Skin epidermis (tissue), 12 donors: ENCODE data around the gene FBXO36.
"Not testable (repeated sequence)": the region's sequence is repeated elsewhere in the genome, so short reads cannot be mapped to it uniquely, and the experiment has no call there.

ENCODE experiments used
- H3K27ac ChIP-seq, 21 experiments: fragments of 200-600 bp; sonication (generic) in 11 of 21; one replicate each; pipeline ENCODE4 v1.5.0; 2020; ENCODE audit warnings: mild to moderate bottlenecking in 3 of 21, inconsistent platforms in 2 of 21, moderate library complexity in 2 of 21
- H3K4me3 ChIP-seq, 7 experiments: fragments of 200-600 bp; sonication (generic) in 2 of 7; one replicate each; pipeline ENCODE4 v1.5.0; 2020; ENCODE audit warnings: inconsistent platforms in 2 of 7, mild to moderate bottlenecking in 2 of 7, moderate library complexity in 1 of 7

Gene FBXO36

GRCh38 chr2:229922449-229923386, at the start of gene FBXO36:
Gene FBXO36, plus strand, starts transcription at chr2:229922503. Its CDS starts 11 bp downstream, at chr2:229922514.
- Histone ChIP-seq H3K4me3 (peak within 1 kb of the TSS; percentile 50 to 99 (median 90)), H3K27ac (peak within 1 kb of the TSS; percentile 93 to 100 (median 99))

- Histone ChIP-seq H3K27ac (peak overlapping the region in 4 of 21 experiments; percentile 4 to 47 (median 12)), H3K4me3 (no peak overlapping the region)
Measured at GRCh38 chr2:229873123-229873581, 49.2 kb upstream of the FBXO36 start.

DNA sequence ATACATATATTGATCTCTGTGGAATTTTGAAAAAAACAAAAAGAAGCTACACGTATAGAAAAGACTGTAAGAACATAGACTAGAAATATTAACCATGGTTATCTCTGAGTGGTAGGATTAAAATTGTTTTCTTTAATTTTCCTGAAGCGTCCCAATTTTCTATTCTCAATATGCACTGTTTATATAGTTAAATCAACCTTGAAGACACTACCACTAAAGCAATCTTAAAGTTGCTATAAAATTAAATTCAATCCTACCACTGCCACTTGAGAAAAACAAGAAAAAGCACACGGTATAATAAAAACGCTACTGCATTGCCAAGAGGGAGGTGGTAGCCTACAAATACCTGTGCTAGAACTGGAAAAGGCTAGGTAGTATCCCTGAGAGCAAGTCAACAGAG, 47.7 kb upstream of the FBXO36 start:
- no peak overlapping the region for H3K4me3 ChIP-seq
- no peak overlapping the region for H3K27ac ChIP-seq

DNA sequence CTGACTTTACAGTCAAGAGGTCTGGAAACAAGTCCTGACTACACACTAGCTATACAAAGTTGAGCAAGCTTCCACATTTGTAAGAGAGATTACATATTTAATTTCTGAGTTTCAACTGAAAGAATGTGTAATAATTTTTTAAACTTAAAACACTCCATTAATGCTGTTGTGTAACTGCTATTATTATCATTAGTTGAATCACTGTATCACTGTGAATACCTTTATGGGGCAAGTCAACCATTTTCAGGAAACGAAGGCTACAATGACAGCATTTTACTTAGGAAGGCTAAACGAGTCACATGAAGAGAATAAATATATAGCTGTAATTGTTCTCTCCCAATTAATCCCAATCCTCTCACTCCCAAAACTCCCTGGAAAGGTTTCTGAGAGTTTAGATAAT, 46.8 kb upstream of the FBXO36 start:
- Histone ChIP-seq H3K27ac (no peak overlapping the region), H3K4me3 (no peak overlapping the region)

- Histone ChIP-seq H3K27ac (no peak overlapping the region), H3K4me3 (no peak overlapping the region)
Measured at GRCh38 chr2:229879191-229879950, 42.9 kb upstream of the FBXO36 start.

DNA sequence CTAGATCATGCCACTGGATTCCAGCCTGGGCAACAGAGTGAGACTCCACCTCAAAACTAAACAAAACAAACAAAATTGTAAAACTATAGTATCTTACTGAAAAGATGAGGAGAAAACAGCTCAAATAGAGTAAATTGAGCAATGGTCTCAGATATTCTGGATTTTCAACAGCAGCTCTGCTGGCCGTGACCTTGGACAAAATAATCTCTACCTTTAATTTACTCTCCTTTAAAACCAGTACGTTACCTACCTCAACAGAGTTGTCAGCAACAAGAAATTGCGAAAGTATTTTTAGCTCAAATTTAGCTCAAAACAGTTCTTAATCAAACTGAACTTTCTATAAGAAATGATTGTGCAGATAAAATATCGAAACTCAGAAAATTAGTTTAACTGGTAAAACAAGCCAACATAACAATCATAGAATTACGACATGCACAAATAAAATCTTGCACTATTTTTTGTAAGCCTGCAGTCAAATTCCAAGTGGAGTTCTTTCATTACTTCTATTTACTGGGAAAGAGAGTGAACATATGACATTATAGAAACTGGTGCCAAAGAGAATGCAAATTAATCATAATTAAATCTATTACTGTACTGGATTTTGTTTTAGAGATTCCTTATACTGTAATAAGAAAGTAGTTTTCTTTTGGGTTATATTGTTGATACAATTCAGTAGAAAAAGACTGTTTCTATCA, 41.3 kb upstream of the FBXO36 start:
- H3K4me3 ChIP-seq: no peak overlapping the region
- H3K27ac ChIP-seq: no peak overlapping the region

GRCh38 chr2:229882583-229882982, 39.7 kb upstream of the FBXO36 start:
- no peak overlapping the region for H3K27ac ChIP-seq
- no peak overlapping the region for H3K4me3 ChIP-seq

DNA sequence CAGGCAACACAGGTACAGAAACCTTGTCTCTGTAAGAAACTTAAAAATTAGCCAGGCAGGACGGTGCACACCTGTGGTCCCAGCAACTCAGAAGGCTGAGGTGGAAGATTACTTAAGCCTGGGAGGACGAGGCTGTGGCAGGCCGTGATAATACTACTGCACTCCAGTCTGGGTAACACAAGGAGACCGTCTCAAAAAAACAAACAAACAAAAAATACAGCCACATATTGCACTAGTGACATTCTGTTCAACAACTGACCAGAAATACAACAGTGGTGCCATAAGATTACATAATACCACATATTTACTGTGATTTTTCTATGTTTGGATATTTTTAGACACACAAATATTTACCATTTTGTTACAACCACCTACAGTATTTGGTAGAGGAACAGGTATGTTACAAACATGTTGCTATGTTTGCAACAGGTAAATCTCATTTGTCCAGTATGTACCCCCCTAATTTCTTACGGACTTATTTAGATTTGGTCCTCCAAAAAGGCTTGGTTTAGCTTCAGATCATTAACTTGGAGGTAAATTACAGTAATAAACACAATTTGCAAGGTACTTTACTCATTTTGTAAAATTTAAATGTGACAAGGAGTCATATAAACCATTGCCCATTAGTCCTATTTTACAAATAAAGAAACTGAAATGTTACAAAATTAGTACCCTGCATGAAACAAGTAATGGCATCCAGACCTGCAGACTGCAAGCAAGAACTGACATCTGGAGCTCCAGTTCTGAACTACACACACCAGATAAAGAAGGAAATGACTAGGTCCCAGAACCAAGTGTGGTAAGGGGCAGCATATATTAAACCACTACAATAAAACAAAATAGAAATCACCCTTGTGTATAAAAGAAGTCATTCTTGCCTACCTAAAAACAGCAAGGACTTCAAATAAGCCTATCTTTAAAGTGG, 37.3 kb upstream of the FBXO36 start:
- Histone ChIP-seq H3K4me3 (no peak overlapping the region), H3K27ac (peak overlapping the region in 1 of 21 experiments; percentile 22)

- Histone ChIP-seq H3K4me3 (no peak overlapping the region), H3K27ac (no peak overlapping the region)
Measured at GRCh38 chr2:229887441-229887840, 34.9 kb upstream of the FBXO36 start.

GRCh38 chr2:229888031-229888430, 34.3 kb upstream of the FBXO36 start:
- H3K27ac ChIP-seq: no peak overlapping the region
- H3K4me3 ChIP-seq: no peak overlapping the region

GRCh38 chr2:229889023-229889422, 33.3 kb upstream of the FBXO36 start:
- Histone ChIP-seq H3K27ac (no peak overlapping the region), H3K4me3 (no peak overlapping the region)

- H3K4me3 ChIP-seq: no peak overlapping the region
- H3K27ac ChIP-seq: no peak overlapping the region
Measured at GRCh38 chr2:229896857-229897256, 25.4 kb upstream of the FBXO36 start.

DNA sequence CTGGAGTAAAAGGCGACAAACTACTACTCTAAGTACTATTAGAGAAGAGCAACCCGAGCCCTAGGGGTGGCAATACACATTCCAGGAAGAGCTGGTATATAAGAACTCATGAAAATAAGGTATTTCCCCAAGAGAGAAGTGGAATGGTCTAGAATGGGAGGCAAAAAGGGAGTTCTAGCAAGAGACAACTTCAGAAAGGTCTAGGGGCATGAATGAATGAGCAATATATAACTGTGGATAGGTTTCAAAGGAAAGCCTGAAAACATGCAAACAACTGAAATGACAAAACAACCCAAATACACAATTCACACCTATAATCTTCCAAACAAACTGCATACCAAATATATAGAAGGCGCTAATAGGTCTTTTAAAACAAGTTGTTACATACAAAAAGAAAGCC, 22.7 kb upstream of the FBXO36 start:
- Histone ChIP-seq H3K4me3 (no peak overlapping the region), H3K27ac (no peak overlapping the region)

DNA sequence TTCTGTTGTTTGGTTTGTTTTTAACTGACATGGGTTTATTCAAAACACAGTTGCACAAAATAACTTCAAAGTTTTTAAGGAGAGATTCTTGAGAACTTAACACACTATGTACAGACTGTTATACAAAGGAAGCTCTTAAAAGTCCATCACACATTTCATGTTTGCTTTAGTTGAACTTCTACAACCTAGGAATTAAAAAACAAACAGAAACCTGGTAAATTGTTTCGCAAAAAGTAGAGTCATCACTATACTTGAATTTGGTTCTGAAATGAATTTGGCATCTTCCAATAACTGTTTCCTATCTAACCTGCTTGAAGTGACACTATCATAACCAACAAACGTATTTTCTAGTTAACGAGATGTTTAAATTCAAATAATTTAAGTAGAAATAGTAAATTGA, 22.3 kb upstream of the FBXO36 start:
- no peak overlapping the region for H3K4me3 ChIP-seq
- H3K27ac ChIP-seq: no peak overlapping the region

DNA sequence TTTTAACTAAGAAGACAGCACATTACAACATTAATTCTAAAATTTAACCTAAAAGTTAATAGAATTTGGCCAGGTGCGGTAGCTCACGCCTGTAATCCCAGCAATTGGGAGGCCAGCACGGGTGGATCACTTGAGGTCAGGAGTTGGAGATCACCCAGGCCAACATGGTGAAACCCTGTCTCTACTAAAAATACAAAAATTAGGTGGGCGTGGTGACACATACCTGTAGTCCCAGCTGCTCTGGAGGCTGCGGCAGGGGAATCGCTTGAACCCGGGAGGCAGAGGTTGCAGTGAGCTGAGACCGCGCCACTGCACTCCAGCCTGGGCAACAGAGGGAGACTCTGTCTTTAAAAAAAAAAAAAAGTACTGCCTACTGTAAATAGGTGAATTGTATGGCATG, 21.8 kb upstream of the FBXO36 start:
- not testable (repeated sequence) for H3K27ac ChIP-seq, H3K4me3 ChIP-seq

- Histone ChIP-seq H3K4me3 (no peak overlapping the region), H3K27ac (peak overlapping the region in 1 of 21 experiments; percentile 3)
Measured at GRCh38 chr2:229901819-229902218, 20.5 kb upstream of the FBXO36 start.

GRCh38 chr2:229903037-229903436, 19.3 kb upstream of the FBXO36 start:
- Histone ChIP-seq H3K4me3 (no peak overlapping the region), H3K27ac (no peak overlapping the region)

- no peak overlapping the region for H3K27ac ChIP-seq
- H3K4me3 ChIP-seq: no peak overlapping the region
Measured at GRCh38 chr2:229905601-229906000, 16.7 kb upstream of the FBXO36 start.

- H3K27ac ChIP-seq: no peak overlapping the region
- no peak overlapping the region for H3K4me3 ChIP-seq
Measured at GRCh38 chr2:229909090-229909489, 13.2 kb upstream of the FBXO36 start.
